ENCODE results near the gene SLC45A3. TPM values are rescaled to one million over a fixed set of nuclear protein-coding genes. Genes with fewer than 3 reads are reported as not detected.

The SLC45A3 gene
- total RNA-seq, 2 donors from 2014 or later = 17.9 to 29.6 TPM

DNA sequence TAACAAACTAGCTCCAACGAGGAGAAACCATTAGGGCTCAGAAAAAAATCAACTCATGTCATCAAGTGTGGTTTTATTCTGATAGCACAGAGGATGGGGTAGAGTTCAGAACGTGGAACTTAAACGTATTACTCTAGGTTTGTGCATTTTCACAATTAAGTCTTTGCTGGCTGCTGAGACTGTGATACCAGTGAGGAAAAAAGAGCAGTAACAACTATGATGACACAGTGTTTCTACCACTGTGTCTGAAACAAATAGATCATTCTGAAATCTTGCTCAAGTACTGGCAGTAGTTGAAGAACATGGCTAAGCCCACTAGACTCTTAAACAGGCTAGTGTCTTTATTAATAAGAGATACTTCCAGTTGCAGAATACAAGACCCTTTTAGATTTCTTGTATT is 38.7 kb upstream of the SLC45A3 start:
- intact Hi-C loops (cut with DNase I) = no loop called here
- Histone ChIP-seq H3K9me3 (no peaks in the 10 kb centered on the region), H3K36me3 (peaks cover 9% of the 10 kb centered on the region), H3K4me1 (peaks cover 4% of the 10 kb centered on the region), H3K27me3 (no peaks in the 10 kb centered on the region), H3K9ac (ENCODE audit: low read depth in 2 of 2, low read length in 2 of 2) (no peak overlapping the region), H3K27ac (no peak overlapping the region), H3K4me3 (no peak overlapping the region)
- DNase-seq = no peak
- TF ChIP-seq, protein P1, sequence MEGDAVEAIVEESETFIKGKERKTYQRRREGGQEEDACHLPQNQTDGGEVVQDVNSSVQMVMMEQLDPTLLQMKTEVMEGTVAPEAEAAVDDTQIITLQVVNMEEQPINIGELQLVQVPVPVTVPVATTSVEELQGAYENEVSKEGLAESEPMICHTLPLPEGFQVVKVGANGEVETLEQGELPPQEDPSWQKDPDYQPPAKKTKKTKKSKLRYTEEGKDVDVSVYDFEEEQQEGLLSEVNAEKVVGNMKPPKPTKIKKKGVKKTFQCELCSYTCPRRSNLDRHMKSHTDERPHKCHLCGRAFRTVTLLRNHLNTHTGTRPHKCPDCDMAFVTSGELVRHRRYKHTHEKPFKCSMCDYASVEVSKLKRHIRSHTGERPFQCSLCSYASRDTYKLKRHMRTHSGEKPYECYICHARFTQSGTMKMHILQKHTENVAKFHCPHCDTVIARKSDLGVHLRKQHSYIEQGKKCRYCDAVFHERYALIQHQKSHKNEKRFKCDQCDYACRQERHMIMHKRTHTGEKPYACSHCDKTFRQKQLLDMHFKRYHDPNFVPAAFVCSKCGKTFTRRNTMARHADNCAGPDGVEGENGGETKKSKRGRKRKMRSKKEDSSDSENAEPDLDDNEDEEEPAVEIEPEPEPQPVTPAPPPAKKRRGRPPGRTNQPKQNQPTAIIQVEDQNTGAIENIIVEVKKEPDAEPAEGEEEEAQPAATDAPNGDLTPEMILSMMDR (IDR thresholded peaks at IDR 0.05) = no peak

DNA sequence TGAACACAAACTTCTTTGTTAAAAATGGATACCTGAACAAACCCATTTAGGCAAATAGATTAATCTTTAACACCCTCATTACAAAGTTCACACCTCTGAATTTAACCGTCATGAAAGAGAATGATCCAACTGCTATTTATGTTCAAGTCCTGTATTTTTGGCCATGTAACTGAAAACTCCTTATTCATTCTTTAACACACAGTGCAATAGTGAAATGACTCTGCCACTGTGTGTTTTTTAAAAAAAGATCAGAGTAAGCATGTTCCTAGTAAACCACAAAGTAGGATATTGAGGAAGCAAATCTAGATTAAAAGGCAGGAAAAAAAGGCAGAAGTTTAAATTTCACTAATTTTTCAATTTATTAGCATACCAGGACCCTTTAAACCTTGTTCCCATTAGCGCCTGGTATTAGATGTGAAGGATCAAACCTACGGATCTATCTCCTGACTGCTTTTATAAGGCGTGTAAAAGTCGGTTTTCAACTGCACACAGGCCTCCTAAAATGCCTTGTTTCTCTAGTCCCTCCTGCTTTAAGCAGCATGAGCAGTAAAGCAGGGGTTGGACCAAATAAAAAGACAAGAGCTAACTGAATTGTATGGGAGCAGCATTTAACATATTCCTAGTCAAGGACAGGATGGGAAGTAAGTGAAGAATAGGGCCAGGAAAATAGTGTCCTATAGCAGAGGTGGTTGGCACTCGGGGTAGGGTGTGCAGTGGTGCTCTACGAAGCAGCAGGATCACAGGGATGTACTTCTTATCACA is 36.2 kb upstream of the SLC45A3 start:
- Histone ChIP-seq H3K27me3 (no peaks in the 10 kb centered on the region), H3K4me3 (no peak overlapping the region), H3K9ac (ENCODE audit: low read depth in 2 of 2, low read length in 2 of 2) (peak overlapping the region in 1 of 2 donors; percentile 27), H3K9me3 (no peaks in the 10 kb centered on the region), H3K27ac (peak overlapping the region; percentile 24), H3K36me3 (peaks cover 9% of the 10 kb centered on the region), H3K4me1 (peaks cover 4% of the 10 kb centered on the region)
- DNase-seq = no peak
- TF ChIP-seq, protein P1 (IDR thresholded peaks at IDR 0.05) = no peak
- intact Hi-C loops (cut with DNase I) = no loop called here

DNA sequence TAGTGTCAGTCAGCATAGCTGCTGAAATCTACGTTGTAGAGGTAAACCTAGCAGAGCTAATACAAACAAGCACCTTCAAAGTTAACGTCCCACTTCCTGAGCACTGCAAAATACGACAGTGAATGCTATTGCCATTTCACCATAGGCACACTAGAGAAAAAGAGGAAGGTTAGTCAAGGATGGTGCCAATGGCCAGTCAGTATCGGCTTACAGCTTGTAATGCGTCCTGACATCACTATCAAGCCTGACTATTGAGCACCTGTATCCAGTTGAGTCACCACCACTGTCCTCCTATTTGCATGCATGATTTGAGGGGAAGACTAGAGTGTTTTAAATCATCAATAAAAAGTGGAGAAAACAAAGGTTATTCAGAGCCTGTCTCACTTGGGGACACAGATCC is 35.3 kb upstream of the SLC45A3 start:
- no peak overlapping the region for H3K4me3 ChIP-seq
- DNase-seq = no peak
- H3K36me3 ChIP-seq = peaks cover 9% of the 10 kb centered on the region
- intact Hi-C loops (cut with DNase I) = no loop called here
- H3K4me1 ChIP-seq = peaks cover 7% of the 10 kb centered on the region
- H3K9ac ChIP-seq (ENCODE audit: low read depth in 2 of 2, low read length in 2 of 2) = no peak overlapping the region
- H3K27me3 ChIP-seq = no peaks in the 10 kb centered on the region
- TF ChIP-seq, protein P1 (IDR thresholded peaks at IDR 0.05) = no peak
- H3K27ac ChIP-seq = no peak overlapping the region
- H3K9me3 ChIP-seq = no peaks in the 10 kb centered on the region

DNA sequence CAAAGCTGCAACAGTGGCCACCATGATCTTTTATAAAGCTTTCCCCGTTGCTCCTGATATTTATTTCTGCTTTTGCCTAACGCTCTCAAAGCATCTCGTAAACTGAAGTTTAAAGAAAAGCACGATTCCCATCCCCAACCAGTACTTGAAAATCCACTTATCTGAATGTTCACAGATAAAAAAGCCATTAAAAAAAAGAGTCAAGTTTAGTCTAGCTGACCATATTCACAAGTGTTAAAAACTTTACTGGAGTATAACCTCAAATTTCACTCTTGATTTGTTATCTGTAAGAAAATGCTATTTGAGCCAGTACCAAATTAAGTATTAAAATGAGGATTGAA is 34.6 kb upstream of the SLC45A3 start:
- intact Hi-C loops (cut with DNase I) = no loop called here
- H3K4me1 ChIP-seq = peaks cover 7% of the 10 kb centered on the region
- H3K27me3 ChIP-seq = no peaks in the 10 kb centered on the region
- TF ChIP-seq, protein P1 (IDR thresholded peaks at IDR 0.05) = no peak
- peaks cover 7% of the 10 kb centered on the region for H3K36me3 ChIP-seq
- no peak overlapping the region for H3K9ac ChIP-seq (ENCODE audit: low read depth in 2 of 2, low read length in 2 of 2)
- H3K4me3 ChIP-seq = no peak overlapping the region
- no peaks in the 10 kb centered on the region for H3K9me3 ChIP-seq
- H3K27ac ChIP-seq = no peak overlapping the region
- no peak for DNase-seq

DNA sequence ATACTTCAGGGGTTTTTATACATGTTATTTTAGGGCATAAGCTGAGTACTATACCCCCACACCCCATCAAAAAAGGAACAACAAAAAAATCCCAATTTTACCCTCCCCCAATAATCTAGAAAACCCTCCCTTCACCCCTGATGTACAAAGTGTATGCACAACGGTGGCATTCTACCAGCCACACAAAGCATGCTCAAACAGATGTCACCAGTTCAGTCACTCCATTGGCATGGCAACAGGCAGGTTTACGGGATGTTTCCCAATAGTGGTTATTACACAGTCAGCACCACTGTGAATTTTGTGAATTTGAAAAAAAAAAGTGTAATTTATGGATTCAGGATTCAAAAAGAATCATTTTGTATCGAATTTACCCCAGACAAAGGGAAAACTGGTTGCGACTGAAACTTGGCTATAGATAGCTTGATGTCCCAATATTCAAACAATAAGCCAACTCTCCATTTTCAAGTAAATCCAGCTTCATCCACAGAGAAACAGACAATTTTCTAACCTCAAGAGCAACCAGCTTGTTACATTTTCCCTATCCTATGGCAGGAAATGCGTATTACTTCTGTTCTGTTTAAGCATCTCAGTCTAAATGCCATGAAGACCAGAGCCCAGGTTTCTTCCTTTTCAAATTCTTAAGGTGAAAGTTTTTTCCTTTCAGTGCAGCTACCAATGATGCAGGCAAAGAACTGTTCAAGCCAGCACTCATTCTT is 34.0 kb upstream of the SLC45A3 start:
- H3K27me3 ChIP-seq = no peaks in the 10 kb centered on the region
- H3K4me1 ChIP-seq = peaks cover 7% of the 10 kb centered on the region
- DNase-seq = no peak
- H3K9ac ChIP-seq (ENCODE audit: low read depth in 2 of 2, low read length in 2 of 2) = no peak overlapping the region
- TF ChIP-seq, protein P1 (IDR thresholded peaks at IDR 0.05) = no peak
- H3K9me3 ChIP-seq = no peaks in the 10 kb centered on the region
- H3K4me3 ChIP-seq = no peak overlapping the region
- no peak overlapping the region for H3K27ac ChIP-seq
- intact Hi-C loops (cut with DNase I) = no loop called here
- peaks cover 4% of the 10 kb centered on the region for H3K36me3 ChIP-seq
